Right atrium auricular region (tissue), 2 donors: Measurements from ENCODE around the gene SYNE4. TPM values are rescaled to one million over a fixed set of nuclear protein-coding genes. Genes with fewer than 3 reads are reported as not detected.

Source experiments
- DNase-seq: peaks from one replicate; pipeline ENCODE4 v3.0.0-alpha.2; 2019; ENCODE audit warnings: low spot score
- H3K27ac ChIP-seq, 2 donors: fragments of 200-600 bp; sonication (generic); 1 replicate in 1 of 2; 2 replicates in 1 of 2; pipeline ENCODE4 v1.5.1; 2016 to 2019
- H3K27me3 ChIP-seq, 2 donors: fragments of 200-600 bp; sonication (generic); one replicate each; pipeline versions ENCODE4 v1.5.1 to v1.6.0; 2017 to 2019
- H3K36me3 ChIP-seq: fragments of 200-600 bp; sonication (generic); one replicate; pipeline ENCODE4 v1.5.1; 2016
- H3K4me1 ChIP-seq, 2 donors: fragments of 200-600 bp; sonication (generic); one replicate each; pipeline versions ENCODE4 v1.5.1 to v1.6.0; 2017 to 2019
- H3K4me3 ChIP-seq, 2 donors: fragments of 200-600 bp; sonication (generic); 1 replicate in 1 of 2; 2 replicates in 1 of 2; pipeline ENCODE4 v1.5.1; 2017 to 2019; ENCODE audit warnings: mild to moderate bottlenecking in 1 of 2, moderate library complexity in 1 of 2
- H3K9me3 ChIP-seq, 2 donors: fragments of 200-600 bp; sonication (generic); one replicate each; pipeline ENCODE4 v1.5.1; 2019
- total RNA-seq, 2 donors: library from RNA; depleted of rRNA; stranded (reverse); fragments of >200 nt; gene quantifications; one replicate each; pipeline ENCODE4 v1.1.0, GENCODE V29; 2016
- TF ChIP-seq, protein P1 (sequence below), 2 donors: fragments of 200-600 bp; sonication (generic); IDR thresholded peaks; one replicate each; pipeline ENCODE4 v1.5.1; 2019; ENCODE audit warnings: antibody characterized with exemption in 2 of 2

The SYNE4 gene
- total RNA-seq, 2 donors from 2014 or later, result not detected

DNA sequence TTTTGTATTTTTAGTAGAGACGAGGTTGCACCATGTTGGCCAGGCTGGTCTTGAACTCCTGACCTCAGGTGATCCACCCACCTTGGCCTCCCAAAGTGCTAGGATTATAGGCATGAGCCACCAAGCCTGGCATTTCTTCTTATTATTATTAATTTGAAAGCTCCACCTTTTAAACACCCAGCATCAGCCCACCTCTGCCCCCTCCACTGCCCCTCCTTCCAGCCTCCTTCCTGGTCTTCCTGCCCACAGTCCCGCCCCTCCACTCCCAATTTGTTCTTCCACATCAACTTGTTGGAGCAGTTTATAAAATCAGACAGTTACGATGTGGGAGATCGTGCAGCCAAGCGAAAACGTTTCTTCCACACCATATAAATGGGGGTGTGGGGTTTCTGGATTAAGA lies 31.9 kb upstream of the SYNE4 start:
- no peak for DNase-seq
- peaks cover 0 to 8% of the 10 kb centered on the region in 2 donors for H3K4me1 ChIP-seq
- no peak overlapping the region for H3K27ac ChIP-seq
- TF ChIP-seq, protein P1, sequence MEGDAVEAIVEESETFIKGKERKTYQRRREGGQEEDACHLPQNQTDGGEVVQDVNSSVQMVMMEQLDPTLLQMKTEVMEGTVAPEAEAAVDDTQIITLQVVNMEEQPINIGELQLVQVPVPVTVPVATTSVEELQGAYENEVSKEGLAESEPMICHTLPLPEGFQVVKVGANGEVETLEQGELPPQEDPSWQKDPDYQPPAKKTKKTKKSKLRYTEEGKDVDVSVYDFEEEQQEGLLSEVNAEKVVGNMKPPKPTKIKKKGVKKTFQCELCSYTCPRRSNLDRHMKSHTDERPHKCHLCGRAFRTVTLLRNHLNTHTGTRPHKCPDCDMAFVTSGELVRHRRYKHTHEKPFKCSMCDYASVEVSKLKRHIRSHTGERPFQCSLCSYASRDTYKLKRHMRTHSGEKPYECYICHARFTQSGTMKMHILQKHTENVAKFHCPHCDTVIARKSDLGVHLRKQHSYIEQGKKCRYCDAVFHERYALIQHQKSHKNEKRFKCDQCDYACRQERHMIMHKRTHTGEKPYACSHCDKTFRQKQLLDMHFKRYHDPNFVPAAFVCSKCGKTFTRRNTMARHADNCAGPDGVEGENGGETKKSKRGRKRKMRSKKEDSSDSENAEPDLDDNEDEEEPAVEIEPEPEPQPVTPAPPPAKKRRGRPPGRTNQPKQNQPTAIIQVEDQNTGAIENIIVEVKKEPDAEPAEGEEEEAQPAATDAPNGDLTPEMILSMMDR (IDR thresholded peaks at IDR 0.05), result no peak
- H3K9me3 ChIP-seq, result no peaks in the 10 kb centered on the region
- H3K4me3 ChIP-seq, result no peak overlapping the region
- no peaks in the 10 kb centered on the region for H3K36me3 ChIP-seq
- H3K27me3 ChIP-seq, result no peaks in the 10 kb centered on the region

DNA sequence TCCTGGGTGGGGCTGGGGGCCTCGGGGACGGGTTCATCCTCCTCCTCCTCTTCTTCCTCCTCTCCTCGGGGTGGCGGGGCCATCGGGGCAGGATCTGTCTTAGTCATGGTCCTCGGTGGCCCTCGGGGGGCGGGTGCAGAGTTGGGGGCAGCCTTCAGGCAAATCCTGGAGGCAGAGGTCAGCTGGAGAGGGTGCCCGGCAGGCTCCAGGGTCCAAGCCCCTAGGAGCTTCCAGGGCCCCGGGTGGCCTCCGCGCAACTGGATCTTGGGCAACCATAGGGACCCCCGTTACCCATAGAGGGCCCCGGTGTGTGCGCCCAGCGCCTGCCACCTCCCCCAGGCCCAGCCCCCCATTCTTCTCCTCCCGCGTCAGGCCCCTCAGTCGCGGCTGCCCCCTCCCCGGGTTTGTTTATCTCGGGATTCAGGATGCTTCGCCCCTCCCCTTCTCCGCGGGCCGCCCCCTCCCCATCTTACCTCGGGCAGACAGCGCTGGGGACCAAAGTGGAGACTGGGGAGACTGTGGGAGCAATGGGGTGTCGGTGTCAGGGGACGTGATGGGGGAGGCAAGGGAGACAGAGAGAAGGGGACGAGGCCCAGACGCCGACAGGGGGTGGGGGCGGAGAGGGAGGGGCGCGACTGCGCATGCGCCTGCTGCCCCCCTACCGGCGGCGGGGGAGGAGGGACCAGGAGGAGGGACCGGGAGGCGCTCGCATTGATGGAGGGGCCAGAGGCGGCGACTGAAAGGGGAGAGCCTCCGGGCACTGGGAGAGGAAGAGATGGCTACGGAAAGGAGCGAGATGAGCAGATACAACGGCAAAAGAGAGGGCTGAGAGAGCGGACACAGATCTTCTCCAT lies 23.9 kb upstream of the SYNE4 start, which contains the start of gene CLIP3:
Gene CLIP3 (minus strand): TSS at position 623 of the 854 bp plus-strand sequence. CDS start 516 bp downstream, at position 107.
- H3K4me3 ChIP-seq, result peak within 1 kb of the TSS; percentile 64 to 65
- no peaks in the 10 kb centered on the region for H3K9me3 ChIP-seq
- peaks cover 0 to 15% of the 10 kb centered on the region in 2 donors for H3K4me1 ChIP-seq
- TF ChIP-seq, protein P1 (IDR thresholded peaks at IDR 0.05), result peak in 1 of 2 donors; percentile 35
- no peaks in the 10 kb centered on the region for H3K36me3 ChIP-seq
- DNase-seq, result no peak
- H3K27ac ChIP-seq, result peak within 1 kb of the TSS; percentile 4 to 72
- no peaks in the 10 kb centered on the region for H3K27me3 ChIP-seq

- no peaks in the 10 kb centered on the region for H3K27me3 ChIP-seq
- H3K4me3 ChIP-seq, result no peak overlapping the region
- no peak overlapping the region for H3K27ac ChIP-seq
- TF ChIP-seq, protein P1 (IDR thresholded peaks at IDR 0.05), result no peak
- H3K36me3 ChIP-seq, result no peaks in the 10 kb centered on the region
- peaks cover 0 to 15% of the 10 kb centered on the region in 2 donors for H3K4me1 ChIP-seq
- H3K9me3 ChIP-seq, result no peaks in the 10 kb centered on the region
- DNase-seq, result no peak
These were observed 22.7 kb upstream of the SYNE4 start for GRCh38 chr19:36031308-36031707.

GRCh38 chr19:36030264-36031148 lies 21.9 kb upstream of the SYNE4 start:
- no peaks in the 10 kb centered on the region for H3K36me3 ChIP-seq
- no peak overlapping the region for H3K27ac ChIP-seq
- TF ChIP-seq, protein P1 (IDR thresholded peaks at IDR 0.05), result no peak
- peaks cover 0 to 15% of the 10 kb centered on the region in 2 donors for H3K4me1 ChIP-seq
- H3K9me3 ChIP-seq, result no peaks in the 10 kb centered on the region
- DNase-seq, result no peak
- H3K4me3 ChIP-seq, result no peak overlapping the region
- no peaks in the 10 kb centered on the region for H3K27me3 ChIP-seq

GRCh38 chr19:36028313-36029041 lies 19.9 kb upstream of the SYNE4 start:
- TF ChIP-seq, protein P1 (IDR thresholded peaks at IDR 0.05), result no peak
- H3K36me3 ChIP-seq, result no peaks in the 10 kb centered on the region

More at GRCh38 chr19:36028313-36029041, 19.9 kb upstream of the SYNE4 start:
- Histone ChIP-seq H3K27me3 (no peaks in the 10 kb centered on the region), H3K27ac (no peak overlapping the region), H3K9me3 (no peaks in the 10 kb centered on the region), H3K4me3 (no peak overlapping the region), H3K4me1 (peaks cover 0 to 15% of the 10 kb centered on the region in 2 donors)
- no peak for DNase-seq
